Esophagus squamous epithelium (tissue), 4 donors: ENCODE results near the gene ZBTB2.

Source experiments
- POLR2A ChIP-seq, 4 donors: fragments of 450-650 bp; IDR thresholded peaks; one replicate each; pipeline ENCODE4 v1.6.1; 2017; ENCODE audit warnings: antibody characterized with exemption in 4 of 4, mild to moderate bottlenecking in 4 of 4, moderate library complexity in 3 of 4
- TF ChIP-seq, protein P1 (sequence below), 6 experiments: fragments of 450-650 bp in 4 of 6; fragments of 200-600 bp in 2 of 6; sonication (generic) in 2 of 6; IDR thresholded peaks; one replicate each; pipeline ENCODE4 v1.5.1; 2016 to 2019; ENCODE audit warnings: antibody characterized with exemption in 6 of 6, mild to moderate bottlenecking in 4 of 6, moderate library complexity in 4 of 6

DNA sequence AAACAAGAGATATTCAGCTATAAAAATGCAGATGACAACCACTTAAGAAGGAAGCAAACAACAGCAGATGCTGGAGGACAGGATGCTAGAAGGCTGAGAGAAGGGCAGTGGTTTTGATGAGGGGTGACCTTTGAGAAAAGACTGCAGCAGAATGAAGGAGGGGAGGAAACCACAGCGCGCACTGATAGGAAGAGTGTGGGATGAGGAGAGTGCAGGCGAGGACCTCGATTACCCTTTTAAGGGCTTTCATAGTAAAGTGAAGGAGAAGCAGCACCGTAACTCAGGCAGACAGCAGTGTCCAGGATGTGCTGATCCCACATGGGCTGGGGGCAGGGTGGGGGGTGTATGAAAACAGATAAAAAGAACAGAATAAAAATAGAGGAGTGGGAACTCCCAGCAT lies 19.2 kb downstream of the ZBTB2 start:
- TF ChIP-seq, protein P1, sequence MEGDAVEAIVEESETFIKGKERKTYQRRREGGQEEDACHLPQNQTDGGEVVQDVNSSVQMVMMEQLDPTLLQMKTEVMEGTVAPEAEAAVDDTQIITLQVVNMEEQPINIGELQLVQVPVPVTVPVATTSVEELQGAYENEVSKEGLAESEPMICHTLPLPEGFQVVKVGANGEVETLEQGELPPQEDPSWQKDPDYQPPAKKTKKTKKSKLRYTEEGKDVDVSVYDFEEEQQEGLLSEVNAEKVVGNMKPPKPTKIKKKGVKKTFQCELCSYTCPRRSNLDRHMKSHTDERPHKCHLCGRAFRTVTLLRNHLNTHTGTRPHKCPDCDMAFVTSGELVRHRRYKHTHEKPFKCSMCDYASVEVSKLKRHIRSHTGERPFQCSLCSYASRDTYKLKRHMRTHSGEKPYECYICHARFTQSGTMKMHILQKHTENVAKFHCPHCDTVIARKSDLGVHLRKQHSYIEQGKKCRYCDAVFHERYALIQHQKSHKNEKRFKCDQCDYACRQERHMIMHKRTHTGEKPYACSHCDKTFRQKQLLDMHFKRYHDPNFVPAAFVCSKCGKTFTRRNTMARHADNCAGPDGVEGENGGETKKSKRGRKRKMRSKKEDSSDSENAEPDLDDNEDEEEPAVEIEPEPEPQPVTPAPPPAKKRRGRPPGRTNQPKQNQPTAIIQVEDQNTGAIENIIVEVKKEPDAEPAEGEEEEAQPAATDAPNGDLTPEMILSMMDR (IDR thresholded peaks at IDR 0.05), result no peak
- TF ChIP-seq POLR2A (IDR thresholded peaks at IDR 0.05), result no peak
